NCI-H774 (cell line): ENCODE data around the gene KLHL8.
"Not testable (repeated sequence)": the region's sequence is repeated elsewhere in the genome, so short reads cannot be mapped to it uniquely, and the experiment has no call there.

Experiments
- DNase-seq: peaks from one replicate; lab custom pipeline; 2025; lab: John Stamatoyannopoulos, UW

The KLHL8 gene

GRCh38 chr4:87179751-87180150, 40.7 kb downstream of the KLHL8 start:
- DNase-seq: no peak

GRCh38 chr4:87174672-87175071, 45.7 kb downstream of the KLHL8 start:
- no peak for DNase-seq

GRCh38 chr4:87171944-87172343, 48.5 kb downstream of the KLHL8 start:
- no peak for DNase-seq

GRCh38 chr4:87166296-87166854, 54.0 kb downstream of the KLHL8 start:
- DNase-seq: no peak

GRCh38 chr4:87165892-87166291, 54.5 kb downstream of the KLHL8 start:
- DNase-seq: no peak

- no peak for DNase-seq
Observed at GRCh38 chr4:87153078-87153870, 67.1 kb downstream of the KLHL8 start.

GRCh38 chr4:87152310-87153041, 67.9 kb downstream of the KLHL8 start:
- no peak for DNase-seq

GRCh38 chr4:87151730-87152129, 68.7 kb downstream of the KLHL8 start:
- DNase-seq: no peak

GRCh38 chr4:87150498-87151261, 69.7 kb downstream of the KLHL8 start:
- peak; percentile 3 for DNase-seq

GRCh38 chr4:87147116-87147515, 73.3 kb downstream of the KLHL8 start:
- DNase-seq: no peak

GRCh38 chr4:87145934-87146333, 74.5 kb downstream of the KLHL8 start:
- not testable (repeated sequence) for DNase-seq

- no peak for DNase-seq
Observed at GRCh38 chr4:87144356-87144755, 76.1 kb downstream of the KLHL8 start.

- DNase-seq: no peak
Observed at GRCh38 chr4:87141428-87141827, 79.0 kb downstream of the KLHL8 start.

- no peak for DNase-seq
Observed at GRCh38 chr4:87134122-87134521, 86.3 kb downstream of the KLHL8 start.

GRCh38 chr4:87133183-87133582, 87.2 kb downstream of the KLHL8 start:
- no peak for DNase-seq

GRCh38 chr4:87132035-87132434, 88.4 kb downstream of the KLHL8 start:
- DNase-seq: no peak

GRCh38 chr4:87130985-87131703, 89.3 kb downstream of the KLHL8 start:
- DNase-seq: no peak

- DNase-seq: no peak
Observed at GRCh38 chr4:87129681-87130080, 90.7 kb downstream of the KLHL8 start.

- DNase-seq: no peak
Observed at GRCh38 chr4:87128006-87128705, 92.3 kb downstream of the KLHL8 start.

- no peak for DNase-seq
Observed at GRCh38 chr4:87126056-87126455, 94.4 kb downstream of the KLHL8 start.

- no peak for DNase-seq
Observed at GRCh38 chr4:87122252-87122651, 98.2 kb downstream of the KLHL8 start.
